ENCODE results near the gene SOX10.

Gene SOX10

DNA sequence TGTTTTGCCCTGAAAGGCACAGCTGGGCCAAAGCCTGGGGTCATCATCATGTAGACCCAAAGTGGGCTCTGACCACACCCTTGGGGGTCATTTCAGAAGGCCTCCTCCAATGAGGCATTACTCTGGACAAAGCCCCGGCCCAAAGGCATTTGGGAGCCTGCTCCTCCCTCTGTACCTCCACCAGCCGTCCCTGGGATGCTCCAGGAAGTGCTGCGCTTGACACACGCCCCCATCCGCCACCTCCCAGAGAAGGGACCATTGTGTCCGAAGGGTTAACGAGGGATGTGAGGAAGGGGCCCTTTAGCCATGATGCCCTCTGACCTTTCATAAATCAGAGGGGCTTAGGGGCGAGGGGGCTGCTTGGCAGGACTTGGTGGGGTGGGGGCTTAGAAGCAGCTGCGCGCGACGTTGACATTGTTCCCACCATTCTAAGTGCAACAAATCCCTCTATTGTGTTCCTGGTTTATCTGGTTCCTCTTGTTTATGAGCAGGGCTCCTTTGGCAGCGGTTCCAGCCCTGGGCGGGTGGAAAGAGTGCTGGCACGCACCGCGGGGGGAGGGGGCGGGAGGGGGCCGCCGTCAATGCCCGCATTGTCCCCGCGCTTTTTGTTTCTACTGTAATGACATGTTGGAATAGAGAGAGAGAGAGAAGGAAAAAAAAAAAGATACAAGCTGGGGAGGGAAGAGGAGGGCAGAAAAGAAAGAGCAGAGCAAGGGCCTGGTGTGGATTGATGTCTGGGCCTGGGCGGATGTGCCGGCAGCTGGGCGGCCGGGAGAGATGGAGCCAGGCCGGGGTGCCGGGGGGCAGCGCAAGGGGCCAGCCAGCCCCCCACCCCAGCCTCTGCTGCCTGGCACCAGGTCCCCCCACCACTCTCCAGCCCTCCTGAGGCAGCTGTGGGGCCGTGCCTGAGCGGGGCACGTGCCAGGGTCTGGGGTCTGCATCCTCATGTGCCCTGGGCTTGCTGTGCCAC is 32.1 kb upstream of the SOX10 start:
- no peak for DNase-seq (ENCODE audit: low spot score)

DNA sequence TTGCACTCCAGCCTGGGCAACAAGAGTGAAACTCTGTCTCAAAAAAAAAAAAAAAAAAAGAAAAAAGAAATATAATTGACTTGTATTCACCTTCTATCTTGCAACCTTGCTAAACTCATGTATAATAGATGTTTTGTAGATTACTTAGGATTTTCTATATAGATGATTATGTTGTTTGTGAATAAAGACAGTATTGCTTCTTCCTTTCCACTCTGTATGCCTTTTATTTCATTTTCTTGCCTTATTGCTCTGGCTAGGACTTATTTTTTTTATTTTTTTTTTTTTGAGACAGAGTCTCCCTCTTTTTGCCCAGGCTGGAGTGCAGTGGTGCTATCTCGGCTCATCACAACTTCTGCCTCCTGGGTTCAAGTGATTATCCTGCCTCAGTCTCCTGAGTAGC is 29.7 kb upstream of the SOX10 start:
- no peak for DNase-seq (ENCODE audit: low spot score)

DNA sequence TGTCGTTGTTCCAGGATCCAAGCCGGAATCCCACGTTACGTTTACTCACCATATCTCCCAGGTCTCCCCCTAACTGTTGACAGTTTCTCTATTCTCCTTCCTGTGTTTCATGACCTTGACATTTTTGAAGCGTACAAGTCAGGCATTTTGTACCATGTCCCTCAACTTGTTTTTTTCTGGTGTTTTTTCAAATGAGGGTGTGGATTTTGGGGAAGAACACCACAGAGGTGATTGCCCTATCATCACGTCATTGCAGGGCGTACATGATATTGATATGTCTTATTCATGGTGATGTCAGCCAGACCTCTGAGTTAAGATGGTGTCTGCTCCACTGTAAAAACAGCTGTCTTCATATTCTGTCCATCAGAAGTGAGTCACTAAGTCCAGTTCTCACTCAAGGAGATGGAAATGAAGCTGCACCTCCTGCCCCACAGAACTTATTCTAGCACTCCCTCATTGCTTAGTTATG is 28.3 kb upstream of the SOX10 start:
- DNase-seq (ENCODE audit: low spot score) = no peak

DNA sequence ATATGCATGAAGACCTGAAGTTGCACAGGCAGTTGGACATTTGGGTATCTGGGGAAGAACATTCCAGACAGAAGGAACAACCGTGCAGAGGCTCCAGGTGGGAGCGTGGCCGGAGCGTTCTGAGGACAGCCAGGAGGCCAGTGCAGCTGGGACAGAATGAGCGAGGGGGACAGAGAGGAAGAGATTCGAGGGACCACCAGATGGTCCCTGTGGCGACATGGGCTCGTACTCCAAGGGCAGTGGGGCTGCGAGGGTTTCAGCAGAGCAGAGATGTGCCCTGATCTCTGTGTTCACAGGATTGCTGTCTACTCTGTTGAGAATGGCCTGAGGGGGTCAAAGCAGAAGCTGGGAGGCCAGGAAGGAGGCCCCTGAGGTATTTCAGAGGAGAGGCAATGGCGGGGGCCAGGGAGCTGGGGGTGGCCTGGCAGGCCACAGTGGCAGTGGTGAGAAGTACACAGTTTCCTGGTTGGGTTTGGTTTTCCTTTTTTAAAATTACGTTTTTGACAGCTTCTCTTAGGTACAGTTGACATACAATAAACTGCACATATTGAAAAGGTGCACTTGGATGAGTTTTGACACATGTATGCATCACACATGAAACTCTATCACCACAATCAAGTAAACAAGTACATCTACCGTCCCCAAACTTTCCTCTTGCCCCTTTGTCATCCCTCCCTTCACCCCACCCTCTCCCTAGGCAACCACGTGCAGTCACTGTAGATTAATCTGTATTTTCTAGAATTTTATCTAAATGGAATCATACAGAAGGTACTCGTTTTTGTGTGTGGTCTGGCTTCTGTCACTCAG is 24.8 kb upstream of the SOX10 start:
- no peak for DNase-seq (ENCODE audit: low spot score)

DNA sequence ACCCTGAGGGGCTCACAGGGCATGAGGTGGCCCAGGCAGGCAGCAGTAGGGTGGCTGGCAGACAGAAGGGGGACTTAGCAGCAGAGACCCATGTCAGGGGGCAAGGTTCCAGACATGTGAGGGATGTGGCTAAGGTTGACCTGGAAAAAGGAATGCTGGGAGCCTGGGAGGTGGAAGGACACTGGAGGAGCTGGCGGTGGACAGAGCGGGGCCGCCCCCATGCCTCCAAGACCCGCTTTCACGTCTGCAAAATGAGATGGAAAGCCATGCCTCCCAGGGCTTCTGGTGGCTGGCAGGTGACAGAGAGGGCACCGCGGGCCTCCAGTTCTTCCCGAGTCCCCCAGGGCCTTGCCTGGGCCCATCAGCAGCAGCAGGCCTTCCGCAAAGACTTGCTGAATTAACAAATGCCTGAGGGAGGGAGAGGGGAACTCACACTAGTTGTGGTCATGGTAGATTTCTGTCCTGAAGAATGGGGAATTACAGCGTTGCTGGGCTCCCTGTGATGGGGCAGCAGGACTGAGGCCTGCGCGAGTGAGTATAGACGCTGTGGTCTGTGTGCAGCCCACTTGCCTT is 23.1 kb upstream of the SOX10 start:
- DNase-seq (ENCODE audit: low spot score) = no peak

DNA sequence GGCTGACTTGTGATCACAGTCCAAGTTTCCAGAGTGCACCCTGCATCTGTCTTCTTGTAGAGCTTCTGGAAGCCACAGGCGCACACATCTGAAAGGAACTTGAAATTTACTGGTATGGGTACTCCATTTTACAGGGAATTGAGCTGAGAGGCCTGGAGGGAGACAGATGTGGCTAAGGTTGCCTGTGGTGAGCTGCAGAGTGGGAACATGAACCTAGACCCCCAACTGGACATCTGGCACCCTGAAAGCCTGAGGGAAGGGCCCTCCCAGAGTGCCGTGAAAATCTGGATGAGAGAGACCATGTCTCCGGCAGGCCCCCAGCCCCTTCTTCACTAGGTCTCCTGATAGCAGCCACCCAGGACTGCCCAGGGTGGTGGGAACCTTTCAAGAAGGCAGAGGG is 22.6 kb upstream of the SOX10 start:
- DNase-seq (ENCODE audit: low spot score) = no peak

DNA sequence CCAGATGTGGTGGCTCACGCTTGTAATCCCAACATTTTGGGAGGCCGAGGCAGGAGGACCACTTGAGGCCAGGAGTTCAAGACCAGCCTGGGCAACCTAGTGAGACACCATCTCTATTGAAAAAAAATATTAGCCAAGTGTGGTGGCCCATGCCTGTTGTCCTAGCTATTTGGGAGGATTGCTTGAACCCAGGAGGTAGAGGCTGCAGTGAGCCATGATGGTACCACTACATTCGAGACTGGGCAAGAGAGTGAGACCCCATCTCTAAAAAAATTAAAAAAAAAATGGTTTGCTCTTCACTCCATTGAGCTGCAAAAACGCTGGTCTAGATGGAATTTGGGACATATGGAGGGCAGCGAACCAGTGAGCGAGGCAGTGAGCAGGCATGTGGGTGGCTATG is 21.6 kb upstream of the SOX10 start:
- no peak for DNase-seq (ENCODE audit: low spot score)

DNA sequence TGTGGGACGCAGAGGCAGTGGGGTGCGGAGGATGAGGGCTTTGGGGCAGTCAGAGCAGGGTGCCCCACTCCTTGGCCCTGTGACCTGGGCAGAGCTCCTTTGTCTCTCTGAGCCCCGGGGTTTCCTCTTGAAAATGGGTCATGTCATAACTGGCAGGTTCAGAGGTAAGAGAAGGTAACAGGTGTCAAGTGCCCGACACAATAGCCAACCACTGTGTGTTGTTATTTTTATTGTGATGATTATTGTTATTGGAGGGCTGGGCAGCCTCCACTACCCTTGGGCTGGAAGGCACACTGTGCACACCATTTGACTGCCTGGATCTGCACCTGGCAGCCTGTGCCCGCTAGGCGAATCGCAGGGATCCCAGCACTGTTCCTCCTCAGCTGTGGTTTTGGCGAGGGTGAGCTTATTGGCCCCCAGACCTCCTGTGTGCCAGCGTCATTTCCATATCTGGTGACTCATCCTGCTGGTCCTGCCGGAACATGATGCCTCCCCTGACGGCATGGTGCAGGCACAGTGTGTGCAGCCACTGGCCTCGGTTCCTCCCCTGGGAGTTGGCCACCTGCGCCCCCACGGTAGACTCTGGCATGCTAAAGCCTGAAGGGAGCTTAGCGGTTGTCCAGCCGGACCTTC is 15.4 kb upstream of the SOX10 start:
- no peak for DNase-seq (ENCODE audit: low spot score)

DNA sequence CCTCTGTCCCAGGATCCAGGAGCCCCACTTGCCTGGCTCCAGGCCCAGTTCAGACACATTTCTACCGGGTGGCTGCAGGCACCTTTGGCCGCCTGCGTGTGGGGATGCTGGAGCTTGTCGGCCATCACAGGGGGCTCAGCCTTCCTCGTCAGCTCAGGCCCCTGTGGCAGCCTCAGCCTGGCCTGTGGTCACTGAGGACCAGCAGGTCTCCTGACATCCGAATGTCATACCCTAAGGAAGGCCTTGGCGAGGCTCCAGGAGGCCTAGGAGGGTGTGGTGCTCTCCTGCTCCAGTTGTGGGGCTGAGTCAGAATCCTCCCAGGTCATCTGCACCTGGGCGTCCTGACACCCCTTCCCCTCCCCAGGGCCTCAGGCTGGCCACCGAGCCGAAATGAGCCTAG is 14.9 kb upstream of the SOX10 start:
- DNase-seq (ENCODE audit: low spot score) = no peak

DNA sequence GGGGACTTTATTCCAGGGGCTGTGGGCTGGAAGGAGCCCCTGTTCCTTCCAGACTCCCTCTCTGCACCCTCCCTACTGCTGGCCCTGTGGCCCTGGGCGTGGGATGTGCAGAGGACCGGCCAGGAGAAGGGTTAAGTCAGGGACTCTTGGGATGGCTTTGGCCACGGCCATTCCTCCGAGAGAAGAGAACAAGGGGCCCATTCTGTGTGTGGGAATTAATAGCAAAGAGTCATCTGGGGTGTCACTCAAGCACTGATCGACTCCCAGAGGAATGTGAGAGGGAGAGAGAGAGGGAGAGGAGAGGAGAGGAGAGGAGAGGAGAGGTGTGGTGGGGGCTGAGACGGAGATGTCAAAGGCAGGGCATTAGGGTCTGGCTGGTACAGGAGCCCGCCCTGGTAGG is 14.2 kb upstream of the SOX10 start:
- DNase-seq (ENCODE audit: low spot score) = no peak

DNA sequence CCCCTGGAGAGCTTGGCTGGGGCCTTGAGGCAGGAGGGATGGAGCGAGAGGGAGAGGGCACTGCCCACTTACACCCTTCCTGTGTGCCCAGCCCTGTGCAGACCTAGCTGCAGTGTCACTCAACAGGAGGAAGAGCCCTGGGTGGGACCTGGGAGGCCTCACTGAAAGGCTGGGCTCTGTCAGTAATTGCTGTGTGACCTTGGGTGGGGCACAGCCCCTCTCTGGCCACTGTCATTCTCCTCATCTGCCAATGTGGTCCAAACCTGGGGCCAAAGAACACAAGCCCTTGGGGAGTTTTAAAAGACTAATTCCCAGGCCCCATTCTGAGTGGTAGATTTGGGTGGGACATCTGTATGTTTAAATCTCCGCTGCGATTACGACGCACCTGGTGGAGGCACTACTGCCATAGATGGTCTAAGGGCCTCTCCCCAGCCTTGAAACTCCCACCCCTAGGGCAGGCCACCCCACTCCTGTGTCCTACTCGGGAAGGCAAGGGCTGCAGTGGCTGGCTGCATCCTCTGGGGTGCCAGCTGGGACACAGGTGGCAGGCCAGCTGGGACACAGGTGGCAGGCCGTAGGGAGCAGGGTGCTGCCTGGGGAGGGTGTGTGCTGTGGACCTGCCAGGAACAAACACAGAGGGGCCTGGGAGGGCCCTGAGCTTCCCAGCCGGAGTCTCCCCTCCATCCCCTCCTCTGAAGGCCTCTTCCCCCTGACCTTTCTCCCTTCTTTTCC is 12.3 kb upstream of the SOX10 start:
- no peak for DNase-seq (ENCODE audit: low spot score)

DNA sequence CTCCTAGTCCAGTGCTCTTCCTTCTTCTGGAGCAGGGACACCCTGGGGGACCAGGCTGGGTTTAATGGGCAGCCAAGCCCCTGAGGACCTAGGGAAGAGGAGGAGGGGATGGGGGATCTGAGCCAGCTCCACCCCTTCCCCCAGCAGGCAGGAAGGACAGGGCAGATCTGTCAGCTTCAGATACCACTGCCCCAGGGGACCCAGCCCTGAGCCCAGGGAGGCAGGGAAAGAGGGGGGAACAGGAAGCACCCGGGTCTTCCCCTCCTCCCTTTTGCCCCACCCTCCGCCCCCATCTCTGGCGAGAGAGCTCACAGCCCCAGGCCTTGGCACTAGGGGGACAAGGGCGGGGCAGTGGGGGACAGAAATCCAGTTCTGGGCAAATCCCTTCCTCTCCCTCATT is 11.7 kb upstream of the SOX10 start:
- DNase-seq (ENCODE audit: low spot score) = no peak

DNA sequence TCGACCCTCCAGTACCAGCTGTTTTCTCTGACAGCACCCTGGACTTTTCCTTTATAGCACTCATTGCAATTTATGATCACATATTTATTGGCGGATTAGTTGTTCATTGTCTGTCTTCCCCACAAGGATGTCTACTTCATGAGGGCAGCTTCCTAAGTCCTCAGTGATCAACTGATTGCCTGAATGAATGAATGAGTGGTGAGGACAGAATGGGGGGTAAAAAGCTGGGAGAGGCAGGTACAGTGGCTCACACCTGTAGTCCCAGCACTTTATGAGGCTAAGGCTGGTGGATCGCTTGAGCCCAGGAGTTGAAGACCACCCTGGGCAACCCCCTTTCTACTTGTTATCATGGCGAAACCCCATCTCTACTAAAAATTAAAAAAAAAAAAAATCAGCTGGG is 11.1 kb upstream of the SOX10 start:
- DNase-seq (ENCODE audit: low spot score) = no peak

DNA sequence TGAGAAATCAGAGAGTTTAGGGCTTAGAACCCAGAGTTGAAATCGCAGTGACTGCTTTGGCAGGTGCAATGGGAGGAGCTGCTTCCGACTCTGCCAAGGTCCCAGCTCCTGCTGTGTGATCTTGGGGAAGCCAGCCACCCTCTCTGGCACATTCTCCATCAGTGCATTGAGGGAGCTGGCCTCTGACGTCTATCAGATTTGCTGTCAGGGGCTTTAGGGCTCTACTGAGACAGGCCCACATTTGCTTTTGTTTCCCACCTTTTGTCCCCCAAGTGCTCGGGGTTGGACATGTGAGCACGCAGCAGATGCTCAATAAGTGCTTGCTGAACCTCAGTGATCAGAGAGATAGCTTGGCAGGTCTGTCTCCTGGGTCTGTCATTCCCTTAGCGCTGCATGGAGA is 10.6 kb upstream of the SOX10 start:
- DNase-seq (ENCODE audit: low spot score) = no peak

DNA sequence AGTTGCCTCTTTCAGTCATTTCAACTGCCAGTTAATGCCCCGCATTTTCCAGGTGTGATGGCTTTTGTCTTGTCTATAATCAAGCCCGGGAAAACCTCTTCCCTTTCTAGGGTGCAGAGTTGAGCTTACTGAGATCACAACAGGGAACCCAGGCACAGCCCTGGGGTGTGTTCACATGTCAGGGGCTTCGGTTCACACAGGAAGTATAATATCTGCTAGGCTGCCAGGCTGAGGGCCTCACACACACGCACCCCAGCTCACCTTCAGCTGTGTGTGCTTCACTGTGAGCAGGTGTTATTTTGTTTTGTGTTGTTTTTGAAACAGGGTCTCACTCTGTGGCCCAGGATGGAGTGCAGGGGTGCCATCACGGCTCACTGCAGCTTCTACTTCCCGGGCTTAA is 9.7 kb upstream of the SOX10 start:
- DNase-seq (ENCODE audit: low spot score) = no peak

DNA sequence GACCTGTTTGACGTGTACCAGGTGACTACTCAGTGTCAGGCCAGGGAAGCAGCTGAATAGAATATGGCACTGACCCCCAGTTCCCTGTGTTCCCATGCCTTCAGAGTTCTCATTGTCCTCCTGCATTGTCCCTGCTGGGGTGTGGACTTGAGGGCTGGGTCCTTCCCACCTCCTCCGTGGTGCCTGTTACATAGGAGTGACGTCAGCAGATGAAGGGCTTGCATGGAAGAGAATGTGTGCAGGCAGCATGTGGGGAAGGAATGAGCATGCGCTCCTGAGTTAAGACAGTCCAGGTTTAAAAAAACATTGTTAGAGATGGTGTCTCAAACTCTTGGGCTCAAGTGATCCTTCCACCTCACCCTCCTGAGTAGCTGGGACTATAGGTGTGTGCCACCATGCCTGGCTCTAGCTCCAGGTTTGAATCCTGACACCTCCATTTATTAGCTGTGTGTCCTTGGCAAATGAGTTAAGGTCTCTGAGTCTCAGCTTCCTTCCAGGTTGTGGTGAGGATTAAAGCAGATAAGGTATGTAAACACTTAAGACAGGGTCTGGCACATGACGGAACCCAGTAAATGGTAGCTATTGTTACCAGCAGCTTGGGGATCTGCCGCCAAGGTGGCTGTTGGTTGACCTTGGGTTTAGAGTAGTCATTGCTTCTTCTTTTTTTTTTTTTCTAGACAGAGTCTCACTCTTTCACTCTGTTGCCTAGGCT is 7.5 kb upstream of the SOX10 start:
- no peak for DNase-seq (ENCODE audit: low spot score)

DNA sequence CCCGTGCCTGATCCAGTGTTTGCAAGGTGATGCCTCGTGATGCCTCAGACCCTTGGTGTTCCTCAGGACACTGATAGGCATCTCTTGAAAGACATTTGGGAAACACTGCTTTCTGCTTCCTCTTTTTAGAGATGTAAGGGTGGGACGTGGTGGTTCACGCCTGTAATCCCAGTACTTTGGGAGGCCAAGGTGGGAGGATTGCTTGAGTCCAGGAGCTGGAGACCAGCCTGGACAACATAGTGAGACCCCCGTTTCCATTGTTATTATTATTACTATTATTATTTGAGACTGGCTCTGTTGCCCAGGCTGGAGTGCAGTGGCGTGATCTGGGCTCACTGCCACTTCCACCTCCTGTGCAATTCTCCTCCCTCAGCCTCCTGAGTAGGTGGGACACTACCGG is 6.5 kb upstream of the SOX10 start:
- no peak for DNase-seq (ENCODE audit: low spot score)

DNA sequence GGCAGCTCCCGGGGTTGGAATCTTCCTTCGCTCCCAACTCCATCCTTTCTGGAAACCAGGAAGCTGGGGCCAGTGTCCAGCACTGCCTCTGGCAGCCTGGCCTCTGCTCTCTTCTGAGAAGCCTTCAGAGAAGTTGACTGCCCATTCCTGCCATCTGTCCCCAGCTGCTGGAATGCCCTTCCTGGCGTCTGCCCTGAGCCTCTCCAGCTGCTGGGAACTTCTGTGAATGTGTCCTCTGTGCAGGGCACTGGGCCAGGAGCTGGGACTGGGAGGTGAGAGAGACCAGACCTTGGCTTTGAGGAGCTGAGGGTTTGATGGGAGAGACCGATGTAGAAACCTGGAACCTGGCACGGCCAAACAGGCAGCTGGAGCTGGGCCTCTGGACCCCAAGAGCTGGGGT is 5.9 kb upstream of the SOX10 start:
- no peak for DNase-seq (ENCODE audit: low spot score)

DNA sequence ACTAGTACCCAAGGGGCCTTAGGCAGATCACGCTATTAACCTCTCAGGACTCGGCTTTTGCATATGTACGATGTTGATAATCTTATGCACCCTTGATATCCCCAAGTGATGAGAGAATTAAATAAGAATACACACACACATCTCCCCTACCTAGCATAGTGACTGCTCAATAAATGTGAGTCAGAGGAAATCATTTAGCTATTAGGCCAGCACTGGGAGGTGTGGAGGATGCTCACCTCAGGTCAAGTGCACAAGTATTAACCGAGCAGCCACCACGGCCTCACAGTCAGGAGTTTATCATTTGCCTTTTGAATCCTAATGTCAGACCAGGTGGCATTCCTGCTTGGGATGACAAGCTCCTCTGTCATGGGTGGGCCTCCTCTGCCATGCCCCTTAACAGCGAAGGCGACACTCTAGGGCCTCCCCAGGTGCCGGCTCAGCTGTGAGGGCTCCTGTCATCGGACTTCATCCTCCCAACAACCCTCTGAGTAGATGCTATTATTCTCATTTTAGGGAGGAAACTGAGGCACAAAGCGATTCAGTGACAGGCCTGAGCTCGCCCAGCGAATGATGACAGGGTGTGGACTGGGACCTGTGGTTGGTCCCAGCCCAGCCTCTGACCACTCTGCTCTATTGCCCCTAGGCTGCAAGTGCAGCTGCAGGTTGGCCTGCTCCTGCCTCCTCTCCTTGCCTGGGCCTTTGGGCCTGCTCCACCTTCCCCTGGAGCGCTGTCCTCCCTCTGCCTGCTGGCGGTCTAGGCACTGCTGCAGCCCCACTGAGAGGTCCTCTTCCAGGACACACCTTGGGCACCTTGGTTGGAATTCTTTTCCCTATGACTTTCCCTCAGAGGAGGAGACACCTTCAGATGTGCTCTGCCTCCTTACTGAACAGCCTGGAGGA is 5.0 kb upstream of the SOX10 start:
- no peak for DNase-seq (ENCODE audit: low spot score)

DNA sequence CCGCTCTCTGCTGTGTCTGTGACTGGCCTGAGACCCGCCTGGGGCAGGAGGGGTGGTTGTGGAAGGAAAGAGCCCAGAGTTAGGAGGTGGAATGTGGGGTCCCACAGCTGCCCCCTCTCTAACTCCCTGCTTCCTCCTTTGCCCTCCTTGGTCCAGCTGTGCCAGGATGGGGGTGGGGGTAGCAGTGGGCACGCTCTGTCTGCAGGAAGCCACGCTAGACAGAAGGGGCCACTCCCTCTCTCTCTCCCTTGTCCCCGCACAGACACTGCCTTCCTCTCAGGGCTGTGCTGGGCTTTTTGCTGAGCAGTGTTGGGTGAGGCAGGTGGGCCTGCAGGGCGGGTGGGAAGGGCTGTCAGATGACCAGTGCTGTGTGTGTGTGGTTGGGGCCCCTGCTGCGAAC is 2.0 kb upstream of the SOX10 start:
- no peak for DNase-seq (ENCODE audit: low spot score)
